8988T (cell line): ENCODE measurements around the gene FAN1.
"Not testable (repeated sequence)": the region's sequence is repeated elsewhere in the genome, so short reads cannot be mapped to it uniquely, and the experiment has no call there.

Experiments used
- DNase-seq: peaks from one replicate; pipeline ENCODE4 v3.0.0; 2011

The FAN1 gene

GRCh38 chr15:30903497-30904187 is at the start of gene FAN1:
FAN1 (plus strand) TSS chr15:30903915; CDS start chr15:30904664, 749 bp downstream.
- peak; percentile 66 for DNase-seq

GRCh38 chr15:30859091-30859874 is 44.4 kb upstream of the FAN1 start:
- DNase-seq, result no peak

- DNase-seq, result no peak
These were observed 38.5 kb upstream of the FAN1 start for GRCh38 chr15:30865257-30865656.

- no peak for DNase-seq
These were observed 33.0 kb upstream of the FAN1 start for GRCh38 chr15:30870681-30871080.

GRCh38 chr15:30872341-30872748 is 31.4 kb upstream of the FAN1 start:
- no peak for DNase-seq

GRCh38 chr15:30877070-30877469 is 26.6 kb upstream of the FAN1 start:
- no peak for DNase-seq

- DNase-seq, result no peak
These were observed 25.2 kb upstream of the FAN1 start for GRCh38 chr15:30878515-30878914.

- no peak for DNase-seq
These were observed 20.8 kb upstream of the FAN1 start for GRCh38 chr15:30882849-30883433.

- not testable (repeated sequence) for DNase-seq
These were observed 20.0 kb upstream of the FAN1 start for GRCh38 chr15:30883666-30884065.

- no peak for DNase-seq
These were observed 17.9 kb upstream of the FAN1 start for GRCh38 chr15:30885814-30886213.

GRCh38 chr15:30889196-30889595 is 14.5 kb upstream of the FAN1 start:
- no peak for DNase-seq

- no peak for DNase-seq
These were observed 8.1 kb upstream of the FAN1 start for GRCh38 chr15:30895461-30896210.

- DNase-seq, result no peak
These were observed 7.5 kb upstream of the FAN1 start for GRCh38 chr15:30896211-30896606.

GRCh38 chr15:30901889-30902288 is 1.8 kb upstream of the FAN1 start:
- DNase-seq, result no peak

- no peak for DNase-seq
These were observed 1.1 kb downstream of the FAN1 start for GRCh38 chr15:30904812-30905211.

GRCh38 chr15:30905821-30906220 is 2.1 kb downstream of the FAN1 start:
- DNase-seq, result no peak

GRCh38 chr15:30906366-30906765 is 2.7 kb downstream of the FAN1 start:
- DNase-seq, result no peak

- DNase-seq, result no peak
These were observed 10.0 kb downstream of the FAN1 start for GRCh38 chr15:30913761-30914160.

- DNase-seq, result no peak
These were observed 13.3 kb downstream of the FAN1 start for GRCh38 chr15:30917013-30917412.

GRCh38 chr15:30917675-30918074 is 14.0 kb downstream of the FAN1 start:
- DNase-seq, result no peak

GRCh38 chr15:30918366-30918765 is 14.7 kb downstream of the FAN1 start:
- no peak for DNase-seq

GRCh38 chr15:30919877-30920550 is 16.3 kb downstream of the FAN1 start:
- DNase-seq, result no peak

- no peak for DNase-seq
These were observed 17.4 kb downstream of the FAN1 start for GRCh38 chr15:30921106-30921505.
